Measurements from ENCODE around the gene LCE2B. TPM values are rescaled to one million over a fixed set of nuclear protein-coding genes. Genes with fewer than 3 reads are reported as not detected.

Gene LCE2B
- total RNA-seq, 3 donors from 2014 or later (not counting 1 experiment from before 2014, with no cell fraction given) = not detected

DNA sequence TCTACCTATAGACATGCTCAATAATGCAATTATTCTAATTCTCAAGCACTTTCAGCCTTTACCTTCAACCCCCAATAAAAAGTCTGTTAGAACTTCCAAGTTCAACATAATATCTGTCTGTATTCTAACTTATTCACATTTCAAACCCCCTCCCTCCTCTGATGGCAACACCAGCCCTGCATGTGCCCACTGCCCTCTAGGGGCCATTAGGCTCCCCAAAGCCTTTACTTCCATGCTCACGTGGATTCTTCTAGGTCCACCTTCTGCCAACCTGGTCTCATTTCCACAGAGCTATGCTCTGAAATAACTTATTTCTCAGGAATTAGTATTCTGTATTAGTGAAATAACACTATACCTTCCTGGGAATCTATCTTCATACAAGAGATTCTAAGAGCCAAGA is 49.7 kb downstream of the LCE2B start:
- H3K9me3 Mint-ChIP-seq = no peaks in the 10 kb centered on the region
- ATAC-seq (no peak), DNase-seq (no peak)
- H3K4me1 ChIP-seq (ENCODE audit: control insufficient read depth, insufficient read depth, low read length) = no peaks in the 10 kb centered on the region
- intact Hi-C loops (cut with micrococcal nuclease) = no loop called here
- no peak overlapping the region for H3K27ac ChIP-seq (ENCODE audit: low read length)
- WGBS (ENCODE audit: insufficient coverage) = 27% methylated on average over 1 of the region's 1 CpG
- no peaks in the 10 kb centered on the region for H3K27me3 ChIP-seq (ENCODE audit: control insufficient read depth, insufficient read depth, low read length)
- no peaks in the 10 kb centered on the region for H3K4me1 Mint-ChIP-seq
- no peaks in the 10 kb centered on the region for H3K9me3 ChIP-seq (ENCODE audit: control insufficient read depth, insufficient read depth, low read length)
- H3K36me3 Mint-ChIP-seq = no peaks in the 10 kb centered on the region
- H3K4me3 Mint-ChIP-seq = no peak overlapping the region
- no peak overlapping the region for H3K4me3 ChIP-seq (ENCODE audit: low read length)
- no peaks in the 10 kb centered on the region for H3K36me3 ChIP-seq (ENCODE audit: control insufficient read depth, insufficient read depth, low read length)
- peaks cover 24 to 48% of the 10 kb centered on the region in 2 donors for H3K27me3 Mint-ChIP-seq (ENCODE audit: low read depth in 2 of 2)
- H3K27ac Mint-ChIP-seq = no peak overlapping the region
- TF ChIP-seq, protein P1, sequence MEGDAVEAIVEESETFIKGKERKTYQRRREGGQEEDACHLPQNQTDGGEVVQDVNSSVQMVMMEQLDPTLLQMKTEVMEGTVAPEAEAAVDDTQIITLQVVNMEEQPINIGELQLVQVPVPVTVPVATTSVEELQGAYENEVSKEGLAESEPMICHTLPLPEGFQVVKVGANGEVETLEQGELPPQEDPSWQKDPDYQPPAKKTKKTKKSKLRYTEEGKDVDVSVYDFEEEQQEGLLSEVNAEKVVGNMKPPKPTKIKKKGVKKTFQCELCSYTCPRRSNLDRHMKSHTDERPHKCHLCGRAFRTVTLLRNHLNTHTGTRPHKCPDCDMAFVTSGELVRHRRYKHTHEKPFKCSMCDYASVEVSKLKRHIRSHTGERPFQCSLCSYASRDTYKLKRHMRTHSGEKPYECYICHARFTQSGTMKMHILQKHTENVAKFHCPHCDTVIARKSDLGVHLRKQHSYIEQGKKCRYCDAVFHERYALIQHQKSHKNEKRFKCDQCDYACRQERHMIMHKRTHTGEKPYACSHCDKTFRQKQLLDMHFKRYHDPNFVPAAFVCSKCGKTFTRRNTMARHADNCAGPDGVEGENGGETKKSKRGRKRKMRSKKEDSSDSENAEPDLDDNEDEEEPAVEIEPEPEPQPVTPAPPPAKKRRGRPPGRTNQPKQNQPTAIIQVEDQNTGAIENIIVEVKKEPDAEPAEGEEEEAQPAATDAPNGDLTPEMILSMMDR (IDR thresholded peaks at IDR 0.05) = no peak

Other genes starting within 250 kb of the LCE2B start
- gene LCE5A, start 175.3 kb upstream of the LCE2B start, total RNA-seq = not detected
- not detected for gene CRCT1, start 171.6 kb upstream of the LCE2B start, total RNA-seq
- gene LCE3E, start 119.3 kb upstream of the LCE2B start, total RNA-seq = not detected
- not detected for gene LCE3D, start 105.6 kb upstream of the LCE2B start, total RNA-seq
- gene LCE3C, start 85.9 kb upstream of the LCE2B start, total RNA-seq = not detected
- not detected for gene LCE3B, start 72.3 kb upstream of the LCE2B start, total RNA-seq
- not detected for gene LCE3A, start 63.0 kb upstream of the LCE2B start, total RNA-seq
- not detected for gene LCE2D, start 22.7 kb upstream of the LCE2B start, total RNA-seq
- gene LCE2C, start 10.8 kb upstream of the LCE2B start, total RNA-seq = not detected
- gene LCE2A, start 12.2 kb downstream of the LCE2B start, total RNA-seq = not detected
- gene LCE4A, start 22.0 kb downstream of the LCE2B start, total RNA-seq = not detected
- gene KPRP, start 71.9 kb downstream of the LCE2B start, total RNA-seq = not detected
- not detected for gene LCE1F, start 89.0 kb downstream of the LCE2B start, total RNA-seq
- not detected for gene LCE1E, start 100.1 kb downstream of the LCE2B start, total RNA-seq
- not detected for gene LCE1D, start 110.6 kb downstream of the LCE2B start, total RNA-seq
- gene LCE1C, start 120.5 kb downstream of the LCE2B start, total RNA-seq = not detected
- gene LCE1B, start 125.8 kb downstream of the LCE2B start, total RNA-seq = not detected
- gene LCE1A, start 141.3 kb downstream of the LCE2B start, total RNA-seq = not detected
- gene LCE6A, start 156.7 kb downstream of the LCE2B start, total RNA-seq = not detected
- gene LCE7A, start 173.9 kb downstream of the LCE2B start, total RNA-seq = not detected
- gene SMCP, start 192.2 kb downstream of the LCE2B start, total RNA-seq = not detected
- gene IVL, start 222.4 kb downstream of the LCE2B start, total RNA-seq = not detected